CD14-positive monocyte (primary cell): ENCODE data around the gene TP53RK. TPM values are rescaled to one million over a fixed set of nuclear protein-coding genes. Genes with fewer than 3 reads are reported as not detected.

Experiments used
- DNase-seq, 3 donors: peaks; one replicate each; pipeline ENCODE4 v3.0.0-alpha.2; 2011 to 2022
- H2AFZ ChIP-seq: 2 replicates; pipeline ENCODE4 v1.6.0; 2012; ENCODE audit warnings: mild to moderate bottlenecking, low read depth, low read length, inconsistent platforms; ENCODE audit not compliant: insufficient read depth, poor library complexity, severe bottlenecking
- H3K27ac ChIP-seq, 2 donors: 1 replicate in 1 of 2; 2 replicates in 1 of 2; pipeline ENCODE4 v1.5.1; 2012 to 2013; ENCODE audit warnings: low read length in 2 of 2, control low read depth in 1 of 2, inconsistent platforms in 1 of 2, low read depth in 1 of 2, mild to moderate bottlenecking in 1 of 2
- H3K27me3 ChIP-seq, 2 donors: one replicate each; pipeline versions ENCODE4 v1.6.0 to v1.6.1; 2011 to 2013; ENCODE audit warnings: low read length in 2 of 2; ENCODE audit not compliant: control insufficient read depth in 2 of 2, insufficient read depth in 2 of 2
- H3K36me3 ChIP-seq, 2 donors: replicated peaks in 1 of 2; 1 replicate in 1 of 2; 2 replicates in 1 of 2; pipeline versions ENCODE4 v1.5.1 to v1.6.1; 2012 to 2013; ENCODE audit warnings: low read length in 2 of 2, control low read depth in 1 of 2, inconsistent platforms in 1 of 2, mild to moderate bottlenecking in 1 of 2; ENCODE audit not compliant: insufficient read depth in 2 of 2, control insufficient read depth in 1 of 2
- H3K4me1 ChIP-seq, 2 donors: 1 replicate in 1 of 2; 2 replicates in 1 of 2; pipeline versions ENCODE4 v1.5.1 to v1.6.1; 2012 to 2013; ENCODE audit warnings: low read length in 2 of 2, control low read depth in 1 of 2, inconsistent platforms in 1 of 2, mild to moderate bottlenecking in 1 of 2, moderate library complexity in 1 of 2; ENCODE audit not compliant: insufficient read depth in 2 of 2, control insufficient read depth in 1 of 2
- H3K4me2 ChIP-seq: replicated peaks from 2 replicates; pipeline ENCODE3; 2012; ENCODE audit warnings: low read length, moderate library complexity, mild to moderate bottlenecking; ENCODE audit not compliant: poor library complexity, severe bottlenecking; ENCODE audit errors: extremely low read depth
- H3K4me3 ChIP-seq, 3 experiments: fragments of 200-600 bp in 1 of 3; sonication (generic) in 1 of 3; replicated peaks in 1 of 3; 1 replicate in 2 of 3; 2 replicates in 1 of 3; pipeline ENCODE4 v1.5.1; 2011 to 2013; ENCODE audit warnings: low read length in 3 of 3, mild to moderate bottlenecking in 3 of 3, control low read depth in 2 of 3, low read depth in 2 of 3, inconsistent platforms in 1 of 3, moderate library complexity in 1 of 3
- H3K79me2 ChIP-seq: 2 replicates; pipeline ENCODE4 v1.6.0; 2012; ENCODE audit warnings: mild to moderate bottlenecking, control low read depth, inconsistent platforms, low read length, moderate library complexity; ENCODE audit not compliant: insufficient read depth
- H3K9ac ChIP-seq: 2 replicates; pipeline ENCODE4 v1.6.0; 2017; ENCODE audit warnings: low read length, mild to moderate bottlenecking; ENCODE audit not compliant: insufficient read depth, poor library complexity, severe bottlenecking
- H3K9me3 ChIP-seq, 2 donors: replicated peaks in 1 of 2; 1 replicate in 1 of 2; 2 replicates in 1 of 2; pipeline versions ENCODE4 v1.5.1 to v1.6.1; 2012 to 2013; ENCODE audit warnings: low read length in 2 of 2, control low read depth in 1 of 2; ENCODE audit not compliant: control insufficient read depth in 1 of 2, insufficient read depth in 1 of 2
- H4K20me1 ChIP-seq: 2 replicates; pipeline ENCODE4 v1.6.0; 2012; ENCODE audit warnings: mild to moderate bottlenecking, low read length, control low read depth, moderate library complexity; ENCODE audit not compliant: insufficient read depth
- H3K27ac Mint-ChIP-seq, 7 donors: one replicate each; pipeline ENCODE4 v1.8.0; 2020; ENCODE audit warnings: mild to moderate bottlenecking in 7 of 7, mixed read lengths in 7 of 7, moderate library complexity in 6 of 7, inconsistent platforms in 2 of 7
- H3K27me3 Mint-ChIP-seq, 3 donors: one replicate each; pipeline ENCODE4 v1.8.0; 2021 to 2022; ENCODE audit warnings: low read depth in 3 of 3, mild to moderate bottlenecking in 3 of 3, mixed read lengths in 3 of 3, moderate library complexity in 3 of 3, inconsistent platforms in 1 of 3
- H3K36me3 Mint-ChIP-seq, 2 donors: one replicate each; pipeline ENCODE4 v1.8.0; 2020; ENCODE audit warnings: mixed read lengths in 2 of 2, inconsistent platforms in 1 of 2, mild to moderate bottlenecking in 1 of 2
- H3K4me1 Mint-ChIP-seq: one replicate; pipeline ENCODE4 v1.8.0; 2020; ENCODE audit warnings: mild to moderate bottlenecking, mixed read lengths
- H3K4me3 Mint-ChIP-seq, 2 donors: one replicate each; pipeline ENCODE4 v1.8.0; 2020; ENCODE audit warnings: mild to moderate bottlenecking in 2 of 2, mixed read lengths in 2 of 2, moderate library complexity in 1 of 2
- H3K9me3 Mint-ChIP-seq, 7 donors: one replicate each; pipeline ENCODE4 v1.8.0; 2020 to 2022; ENCODE audit warnings: mixed read lengths in 7 of 7, mild to moderate bottlenecking in 6 of 7, moderate library complexity in 6 of 7, inconsistent platforms in 2 of 7
- WGBS: methylation state at CpG from one replicate; pipeline ENCODE4 v1.1.5; 2013; ENCODE audit warnings: missing lambda C conversion rate; ENCODE audit not compliant: insufficient coverage; 5-methylcytosine and 5-hydroxymethylcytosine counted together
- intact Hi-C, 2 donors: fragments of 100-400 bp; cut with micrococcal nuclease; formaldehyde crosslinking; loops; one replicate each; pipeline versions ENCODE4 v1.15.0 to v1.15.1; 2023
- polyA minus RNA-seq: library from RNA; depleted of rRNA, polyadenylated mRNA; stranded (reverse); fragments of >200 nt; gene quantifications from 2 replicates; pipeline ENCODE4 v1.2.3, GENCODE V29; 2012
- polyA plus RNA-seq, 3 donors: library from polyadenylated mRNA; depleted of rRNA in 1 of 3; unstranded in 2 of 3; stranded (reverse) in 1 of 3; fragments of 300-500 nt in 2 of 3; fragments of >200 nt in 1 of 3; fragmentation: Illumina TruSeq in 2 of 3; gene quantifications; 1 replicate in 2 of 3; 2 replicates in 1 of 3; pipeline ENCODE4 v1.2.3, GENCODE V29; 2012 to 2021
- total RNA-seq, 12 experiments: library from RNA in 1 of 12; stranded (reverse) in 1 of 12; fragments of 120-200 nt in 1 of 12; gene quantifications; one replicate each; pipeline ENCODE4 v1.2.4 and lab custom pipeline; 2013 to 2026; ENCODE audit warnings: mixed read lengths in 6 of 12, inconsistent platforms in 1 of 12
- TF ChIP-seq, protein P1 (sequence below): fragments of 200-600 bp; IDR thresholded peaks from one replicate; pipeline ENCODE4 v1.8.0; 2022; ENCODE audit warnings: antibody characterized with exemption, mild to moderate bottlenecking

Gene TP53RK
- total RNA-seq (2013) = 9.6 TPM
- polyA plus RNA-seq = 10 to 100 TPM in 1 of 3 donors, 1 to 10 TPM in 2; 1.4 to 10.9 (median 9.5) TPM
- polyA minus RNA-seq = 6.4 and 10.7 TPM in 2 replicates
- total RNA-seq (lab: John Stamatoyannopoulos, UW) = 9.9 to 27.3 (median 14.0) reads per million in 11 experiments

GRCh38 chr20:46689082-46689753, at the start of gene TP53RK:
Gene TP53RK, minus strand, starts transcription at chr20:46689444. Its CDS starts 30 bp downstream, at chr20:46689414.
- WGBS = under 1% methylated on average over 71 of the region's 71 CpGs
- DNase-seq = peak; percentile 96 to 98 (median 98)
- peak within 1 kb of the TSS; percentile 48 to 80 (median 72) for H3K4me3 ChIP-seq
- H3K4me3 Mint-ChIP-seq = peak within 1 kb of the TSS; percentile 90 to 93
- H3K27ac ChIP-seq = peak within 1 kb of the TSS; percentile 73 to 82
- H3K9me3 Mint-ChIP-seq = peaks cover 0 to 3% (median 0%) of the 10 kb centered on the region in 7 donors
- TF ChIP-seq, protein P1, sequence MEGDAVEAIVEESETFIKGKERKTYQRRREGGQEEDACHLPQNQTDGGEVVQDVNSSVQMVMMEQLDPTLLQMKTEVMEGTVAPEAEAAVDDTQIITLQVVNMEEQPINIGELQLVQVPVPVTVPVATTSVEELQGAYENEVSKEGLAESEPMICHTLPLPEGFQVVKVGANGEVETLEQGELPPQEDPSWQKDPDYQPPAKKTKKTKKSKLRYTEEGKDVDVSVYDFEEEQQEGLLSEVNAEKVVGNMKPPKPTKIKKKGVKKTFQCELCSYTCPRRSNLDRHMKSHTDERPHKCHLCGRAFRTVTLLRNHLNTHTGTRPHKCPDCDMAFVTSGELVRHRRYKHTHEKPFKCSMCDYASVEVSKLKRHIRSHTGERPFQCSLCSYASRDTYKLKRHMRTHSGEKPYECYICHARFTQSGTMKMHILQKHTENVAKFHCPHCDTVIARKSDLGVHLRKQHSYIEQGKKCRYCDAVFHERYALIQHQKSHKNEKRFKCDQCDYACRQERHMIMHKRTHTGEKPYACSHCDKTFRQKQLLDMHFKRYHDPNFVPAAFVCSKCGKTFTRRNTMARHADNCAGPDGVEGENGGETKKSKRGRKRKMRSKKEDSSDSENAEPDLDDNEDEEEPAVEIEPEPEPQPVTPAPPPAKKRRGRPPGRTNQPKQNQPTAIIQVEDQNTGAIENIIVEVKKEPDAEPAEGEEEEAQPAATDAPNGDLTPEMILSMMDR = peak; percentile 29
- H3K79me2 ChIP-seq = peaks cover 46% of the 10 kb centered on the region
- H3K27me3 ChIP-seq = no peaks in the 10 kb centered on the region
- peaks cover 14 to 29% of the 10 kb centered on the region in 2 donors for H3K36me3 ChIP-seq
- intact Hi-C loops = loop anchor here (10.0 kb wide), 2 partner anchors 134 to 554 kb away; partner anchors contain the start of gene OCSTAMP (in 1 of the 2)
- peak within 1 kb of the TSS; percentile 88 to 95 (median 94) for H3K27ac Mint-ChIP-seq
- H4K20me1 ChIP-seq = peaks cover 42% of the 10 kb centered on the region
- H3K4me1 Mint-ChIP-seq = peaks cover 47% of the 10 kb centered on the region
- no peaks in the 10 kb centered on the region for H3K27me3 Mint-ChIP-seq
- peak within 1 kb of the TSS; percentile 91 for H3K9ac ChIP-seq
- H3K36me3 Mint-ChIP-seq = peaks cover 19 to 25% of the 10 kb centered on the region in 2 donors
- H3K4me1 ChIP-seq = peaks cover 19 to 30% of the 10 kb centered on the region in 2 donors
- H3K9me3 ChIP-seq = no peaks in the 10 kb centered on the region
- H3K4me2 ChIP-seq = peak within 1 kb of the TSS; percentile 80
- H2AFZ ChIP-seq = peak within 1 kb of the TSS; percentile 86

DNA sequence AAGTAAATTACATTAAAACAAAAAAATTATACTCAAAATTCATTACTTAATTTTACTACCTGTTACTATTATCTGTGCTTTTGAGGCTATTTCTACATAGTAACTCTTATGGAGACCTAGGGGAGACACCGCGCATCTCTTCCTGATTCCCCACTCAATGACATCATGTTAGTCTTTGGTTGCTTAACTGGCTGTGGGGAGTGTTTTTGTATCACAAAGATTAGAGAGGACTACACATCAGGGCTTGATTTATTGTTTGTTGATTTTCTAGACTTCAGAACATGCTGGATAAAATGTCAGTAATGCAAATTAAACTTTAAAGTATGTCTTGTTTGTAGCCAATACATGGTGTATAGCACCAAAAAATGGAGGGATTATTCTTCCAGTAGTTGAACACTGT, 46.2 kb upstream of the TP53RK start:
- Histone ChIP-seq H3K9me3 (peaks cover 0 to 2% of the 10 kb centered on the region in 2 donors), H4K20me1 (no peaks in the 10 kb centered on the region), H3K4me2 (no peak overlapping the region), H3K4me1 (no peaks in the 10 kb centered on the region), H3K79me2 (no peaks in the 10 kb centered on the region), H3K36me3 (no peaks in the 10 kb centered on the region), H3K27me3 (no peaks in the 10 kb centered on the region), H3K9ac (no peak overlapping the region), H2AFZ (no peak overlapping the region), H3K27ac (no peak overlapping the region), H3K4me3 (no peak overlapping the region)
- TF ChIP-seq, protein P1 = no peak
- intact Hi-C loops = no loop called here
- Mint-ChIP-seq H3K4me3 (no peak overlapping the region), H3K9me3 (peaks cover 0 to 6% (median 3%) of the 10 kb centered on the region in 7 donors), H3K27ac (no peak overlapping the region), H3K4me1 (no peaks in the 10 kb centered on the region), H3K27me3 (peaks cover 3 to 15% (median 10%) of the 10 kb centered on the region in 3 donors), H3K36me3 (no peaks in the 10 kb centered on the region)
- no CpG with 5 or more reads among the region's 2 CpGs for WGBS
- no peak for DNase-seq
